Esophagus (tissue), 2 donors: ENCODE results near the gene FAM89A. TPM values are rescaled to one million over a fixed set of nuclear protein-coding genes. Genes with fewer than 3 reads are reported as not detected.
"Not testable (repeated sequence)": the region's sequence is repeated elsewhere in the genome, so short reads cannot be mapped to it uniquely, and the experiment has no call there.

Source experiments
- H3K27ac ChIP-seq, 2 donors: one replicate each; pipeline ENCODE4 v1.5.1; 2013; ENCODE audit warnings: low read depth in 2 of 2, mild to moderate bottlenecking in 2 of 2, inconsistent platforms in 1 of 2, low read length in 1 of 2, moderate library complexity in 1 of 2
- H3K27me3 ChIP-seq, 2 donors: one replicate each; pipeline ENCODE4 v1.6.1; 2013; ENCODE audit warnings: low read length in 2 of 2, control low read depth in 1 of 2, mild to moderate bottlenecking in 1 of 2; ENCODE audit not compliant: insufficient read depth in 2 of 2, control insufficient read depth in 1 of 2
- H3K36me3 ChIP-seq, 2 donors: one replicate each; pipeline ENCODE4 v1.6.1; 2013; ENCODE audit warnings: low read length in 1 of 2; ENCODE audit not compliant: control insufficient read depth in 2 of 2, insufficient read depth in 2 of 2
- H3K4me1 ChIP-seq, 2 donors: one replicate each; pipeline ENCODE4 v1.6.1; 2013; ENCODE audit warnings: low read length in 1 of 2; ENCODE audit not compliant: control insufficient read depth in 2 of 2, insufficient read depth in 2 of 2
- H3K4me3 ChIP-seq, 2 donors: one replicate each; pipeline ENCODE4 v1.5.1; 2013; ENCODE audit warnings: low read length in 2 of 2, mild to moderate bottlenecking in 2 of 2, low read depth in 1 of 2, moderate library complexity in 1 of 2
- H3K9me3 ChIP-seq, 2 donors: one replicate each; pipeline ENCODE4 v1.6.1; 2013; ENCODE audit warnings: mild to moderate bottlenecking in 2 of 2, low read depth in 1 of 2, low read length in 1 of 2, moderate library complexity in 1 of 2; ENCODE audit not compliant: control insufficient read depth in 2 of 2, insufficient read depth in 1 of 2
- WGBS, 2 donors: extraction: QIAGEN DNeasy Blood & Tissue Kit; methylation state at CpG; one replicate each; pipeline ENCODE4 v1.1.7; 2013; 5-methylcytosine and 5-hydroxymethylcytosine counted together
- polyA plus RNA-seq, 2 donors: library from polyadenylated mRNA; stranded (reverse); fragments of 200-250 nt; gene quantifications; one replicate each; pipeline ENCODE4 v1.2.3, GENCODE V29; 2013
- donor health status: healthy with polysubstance abuse.
- donor health status: Bipolar disorder and iron deficiency.

FAM89A gene
- polyA plus RNA-seq, 2 donors: 6.1 to 6.7 TPM

GRCh38 chr1:231027136-231027925 is 12.7 kb downstream of the FAM89A start:
- 56 to 72% methylated on average over 23 of the region's 23 CpGs for WGBS, 2 donors
- H3K9me3 ChIP-seq: no peaks in the 10 kb centered on the region
- no peak overlapping the region for H3K4me3 ChIP-seq
- peaks cover 0 to 9% of the 10 kb centered on the region in 2 donors for H3K4me1 ChIP-seq
- H3K27me3 ChIP-seq: no peaks in the 10 kb centered on the region
- peak overlapping the region in 1 of 2 donors; percentile 26 for H3K27ac ChIP-seq
- H3K36me3 ChIP-seq: no peaks in the 10 kb centered on the region

GRCh38 chr1:231026576-231026975 is 13.5 kb downstream of the FAM89A start:
- no peak overlapping the region for H3K4me3 ChIP-seq
- H3K36me3 ChIP-seq: no peaks in the 10 kb centered on the region
- no peaks in the 10 kb centered on the region for H3K27me3 ChIP-seq
- no peaks in the 10 kb centered on the region for H3K9me3 ChIP-seq
- 77 to 83% methylated on average over 6 of the region's 6 CpGs for WGBS, 2 donors
- no peak overlapping the region for H3K27ac ChIP-seq
- peaks cover 0 to 9% of the 10 kb centered on the region in 2 donors for H3K4me1 ChIP-seq

- peaks cover 0 to 14% of the 10 kb centered on the region in 2 donors for H3K4me1 ChIP-seq
- no peaks in the 10 kb centered on the region for H3K9me3 ChIP-seq
- no peak overlapping the region for H3K27ac ChIP-seq
- no peaks in the 10 kb centered on the region for H3K27me3 ChIP-seq
- H3K4me3 ChIP-seq: no peak overlapping the region
- no peaks in the 10 kb centered on the region for H3K36me3 ChIP-seq
- 94 to 96% methylated on average over 9 of the region's 9 CpGs for WGBS, 2 donors
Measured at GRCh38 chr1:231023150-231023549, 16.9 kb downstream of the FAM89A start.

GRCh38 chr1:231022543-231022942 is 17.5 kb downstream of the FAM89A start:
- not testable (repeated sequence) for H3K27me3 ChIP-seq, H3K4me3 ChIP-seq, H3K4me1 ChIP-seq, H3K36me3 ChIP-seq, H3K9me3 ChIP-seq, H3K27ac ChIP-seq
- 88 to 93% methylated on average over 7 of the region's 7 CpGs for WGBS, 2 donors

GRCh38 chr1:231021540-231022031 is 18.5 kb downstream of the FAM89A start:
- no peaks in the 10 kb centered on the region for H3K36me3 ChIP-seq
- no peaks in the 10 kb centered on the region for H3K27me3 ChIP-seq
- no peaks in the 10 kb centered on the region for H3K9me3 ChIP-seq
- no peak overlapping the region for H3K27ac ChIP-seq
- H3K4me3 ChIP-seq: no peak overlapping the region
- peaks cover 0 to 5% of the 10 kb centered on the region in 2 donors for H3K4me1 ChIP-seq
- WGBS, 2 donors: 87 to 90% methylated on average over 12 of the region's 12 CpGs

- H3K36me3 ChIP-seq: no peaks in the 10 kb centered on the region
- no peaks in the 10 kb centered on the region for H3K27me3 ChIP-seq
- WGBS, 2 donors: 49 to 57% methylated on average over 7 of the region's 7 CpGs
- H3K9me3 ChIP-seq: no peaks in the 10 kb centered on the region
- H3K4me1 ChIP-seq: peaks cover 0 to 5% of the 10 kb centered on the region in 2 donors
- no peak overlapping the region for H3K4me3 ChIP-seq
- no peak overlapping the region for H3K27ac ChIP-seq
Measured at GRCh38 chr1:231020816-231021215, 19.2 kb downstream of the FAM89A start.

GRCh38 chr1:231020139-231020601 is 19.9 kb downstream of the FAM89A start:
- Histone ChIP-seq H3K9me3 (no peaks in the 10 kb centered on the region), H3K4me1 (peaks cover 0 to 5% of the 10 kb centered on the region in 2 donors), H3K27ac (peak overlapping the region in 1 of 2 donors; percentile 54), H3K4me3 (no peak overlapping the region), H3K27me3 (no peaks in the 10 kb centered on the region), H3K36me3 (no peaks in the 10 kb centered on the region)
- 69 to 72% methylated on average over 14 of the region's 14 CpGs for WGBS, 2 donors

GRCh38 chr1:231019711-231020110 is 20.3 kb downstream of the FAM89A start:
- Histone ChIP-seq H3K27me3 (no peaks in the 10 kb centered on the region), H3K27ac (no peak overlapping the region), H3K4me1 (peaks cover 0 to 5% of the 10 kb centered on the region in 2 donors), H3K36me3 (no peaks in the 10 kb centered on the region), H3K9me3 (no peaks in the 10 kb centered on the region), H3K4me3 (no peak overlapping the region)
- 90 to 92% methylated on average over 14 of the region's 14 CpGs for WGBS, 2 donors

GRCh38 chr1:231016966-231017365 is 23.1 kb downstream of the FAM89A start:
- Histone ChIP-seq H3K27ac (peak overlapping the region; percentile 60 to 69), H3K4me3 (no peak overlapping the region), H3K9me3 (no peaks in the 10 kb centered on the region), H3K36me3 (no peaks in the 10 kb centered on the region), H3K27me3 (no peaks in the 10 kb centered on the region), H3K4me1 (peaks cover 0 to 5% of the 10 kb centered on the region in 2 donors)
- WGBS, 2 donors: 54 to 79% methylated on average over 5 of the region's 5 CpGs

GRCh38 chr1:231016234-231016633 is 23.8 kb downstream of the FAM89A start:
- 76 to 86% methylated on average over 6 of the region's 6 CpGs for WGBS, 2 donors
- Histone ChIP-seq H3K27ac (peak overlapping the region; percentile 11 to 15), H3K27me3 (no peaks in the 10 kb centered on the region), H3K36me3 (no peaks in the 10 kb centered on the region), H3K4me3 (no peak overlapping the region), H3K4me1 (peaks cover 0 to 5% of the 10 kb centered on the region in 2 donors), H3K9me3 (no peaks in the 10 kb centered on the region)
